BLaER1 (cell line): Measurements from ENCODE around the gene SLC25A36.
"Not testable (repeated sequence)": the region's sequence is repeated elsewhere in the genome, so short reads cannot be mapped to it uniquely, and the experiment has no call there.

Experiments used
- H3K27ac ChIP-seq: shearing (Covaris generic); formaldehyde crosslinking; 2 replicates; pipeline ENCODE4 v1.8.1; 2022
- H3K27me3 ChIP-seq: shearing (Covaris generic); formaldehyde crosslinking; 2 replicates; pipeline ENCODE4 v1.8.1; 2022
- H3K36me3 ChIP-seq: shearing (Covaris generic); formaldehyde crosslinking; 2 replicates; pipeline ENCODE4 v1.8.1; 2022
- H3K4me1 ChIP-seq: shearing (Covaris generic); formaldehyde crosslinking; 2 replicates; pipeline ENCODE4 v1.8.1; 2022
- H3K4me2 ChIP-seq: shearing (Covaris generic); formaldehyde crosslinking; 2 replicates; pipeline ENCODE4 v1.8.1; 2022
- H3K4me3 ChIP-seq: shearing (Covaris generic); formaldehyde crosslinking; 2 replicates; pipeline ENCODE4 v1.8.1; 2022
- H3K9ac ChIP-seq: shearing (Covaris generic); formaldehyde crosslinking; 2 replicates; pipeline ENCODE4 v1.8.1; 2022
- H3K9me3 ChIP-seq: shearing (Covaris generic); formaldehyde crosslinking; 2 replicates; pipeline ENCODE4 v1.8.1; 2022
- H4K20me1 ChIP-seq: shearing (Covaris generic); formaldehyde crosslinking; 2 replicates; pipeline ENCODE4 v1.8.1; 2022
- Cebpa-rat ChIP-seq: shearing (Covaris generic); IDR thresholded peaks from 2 replicates; pipeline ENCODE4 v1.8.1; 2022

The SLC25A36 gene

DNA sequence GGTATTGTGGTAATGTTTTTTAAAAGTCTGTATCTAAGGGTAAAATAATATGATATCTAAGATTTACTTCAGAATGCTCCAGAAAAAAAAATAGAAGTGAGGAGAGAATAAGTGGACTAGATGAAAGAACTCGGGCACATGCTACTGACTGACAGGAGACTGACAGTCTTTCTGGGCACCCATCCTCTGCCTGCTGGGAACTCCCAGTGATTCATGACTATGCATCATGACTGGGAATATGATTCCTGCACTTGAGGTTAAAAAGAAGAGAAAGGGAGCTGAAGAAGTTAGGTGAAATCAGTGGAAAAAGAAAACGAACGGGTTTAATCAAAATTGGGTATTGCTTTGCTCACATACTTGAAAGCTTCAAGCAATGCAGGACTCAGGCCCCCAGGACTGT is 73.8 kb downstream of the SLC25A36 start:
- TF ChIP-seq Cebpa-rat = no peak
- Histone ChIP-seq H3K27ac (no peak overlapping the region), H3K27me3 (no peaks in the 10 kb centered on the region), H3K36me3 (no peaks in the 10 kb centered on the region), H3K4me2 (no peak overlapping the region), H3K9ac (no peak overlapping the region), H3K4me1 (peaks cover 5% of the 10 kb centered on the region; the same call in 1 of the 2 replicates), H4K20me1 (no peaks in the 10 kb centered on the region), H3K9me3 (0 out of 2 replicates have a peak, but pooled peaks cover 5% of the 10 kb centered on the region), H3K4me3 (no peak overlapping the region)

DNA sequence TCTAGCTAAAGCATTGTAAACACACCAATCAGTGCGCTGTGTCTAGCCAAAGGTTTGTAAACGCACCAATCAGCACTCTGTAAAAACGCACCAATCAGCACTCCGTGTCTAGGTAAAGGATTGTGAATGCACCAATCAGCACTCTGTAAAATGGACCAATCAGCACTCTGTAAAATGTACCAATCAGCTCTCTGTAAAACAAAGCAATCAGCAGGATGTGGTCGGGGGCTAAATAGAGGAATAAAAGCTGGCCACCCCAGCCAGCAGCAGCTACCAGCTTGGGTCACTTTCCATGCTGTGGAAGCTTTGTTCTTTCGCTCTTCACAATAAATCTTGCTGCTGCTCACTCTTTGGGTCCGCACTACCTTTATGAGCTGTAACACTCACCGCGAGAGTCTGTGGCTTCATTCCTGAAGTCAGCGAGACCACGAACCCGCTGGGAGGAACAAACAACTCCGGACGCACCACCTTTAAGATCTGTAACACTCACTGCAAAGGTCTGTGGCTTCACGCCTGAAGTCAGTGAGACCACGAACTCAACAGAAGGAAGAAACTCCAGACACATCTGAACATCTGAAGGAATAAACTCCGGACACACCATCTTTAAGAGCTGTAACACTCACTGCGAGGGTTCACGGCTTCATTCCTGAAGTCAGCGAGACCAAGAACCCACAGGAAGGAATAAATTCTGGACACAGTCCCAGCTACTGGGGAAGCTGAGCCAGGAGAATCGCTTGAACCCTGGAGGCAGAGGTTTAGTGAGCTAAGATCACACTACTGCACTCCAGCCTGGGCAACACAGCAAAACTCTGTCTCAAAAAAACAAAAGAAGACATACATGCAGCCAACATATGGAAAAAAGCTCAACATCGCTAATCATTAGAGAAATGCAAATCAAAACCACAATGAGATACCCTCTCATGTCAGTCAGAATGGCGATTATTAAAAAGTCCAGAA is 76.0 kb downstream of the SLC25A36 start:
- H3K27ac ChIP-seq, H3K4me3 ChIP-seq, H3K27me3 ChIP-seq, H3K9ac ChIP-seq, H3K9me3 ChIP-seq, H3K4me2 ChIP-seq, H3K4me1 ChIP-seq, H3K36me3 ChIP-seq, H4K20me1 ChIP-seq: not testable (repeated sequence)

DNA sequence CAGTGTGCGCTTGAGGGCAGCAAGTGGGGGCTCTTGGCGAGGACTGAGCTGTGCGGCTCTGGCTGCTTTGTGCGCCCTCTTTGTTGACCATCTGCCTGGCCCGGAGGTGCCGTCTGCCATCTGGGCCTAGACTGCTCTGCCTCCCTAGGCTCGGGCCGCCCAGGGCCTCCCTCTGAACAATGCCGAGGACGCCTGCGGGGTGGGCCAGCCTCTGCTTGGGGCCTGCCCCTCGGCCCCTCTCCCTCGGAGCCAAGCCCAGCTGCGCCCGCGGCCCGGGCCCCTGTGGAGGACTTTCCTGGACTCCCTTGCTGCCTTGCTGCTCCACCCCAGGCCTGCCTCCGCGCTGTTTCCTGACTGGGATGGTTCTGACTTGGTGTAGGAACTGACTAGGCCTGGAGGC is 77.6 kb downstream of the SLC25A36 start:
- Histone ChIP-seq H3K4me3 (no peak overlapping the region), H3K9me3 (0 out of 2 replicates have a peak, but pooled peaks cover 5% of the 10 kb centered on the region), H3K4me2 (no peak overlapping the region), H3K36me3 (no peaks in the 10 kb centered on the region), H3K4me1 (peaks cover 8% of the 10 kb centered on the region; the same call in 1 of the 2 replicates), H3K27me3 (no peaks in the 10 kb centered on the region), H3K27ac (no peak overlapping the region), H4K20me1 (no peaks in the 10 kb centered on the region), H3K9ac (no peak overlapping the region)
- TF ChIP-seq Cebpa-rat = no peak

DNA sequence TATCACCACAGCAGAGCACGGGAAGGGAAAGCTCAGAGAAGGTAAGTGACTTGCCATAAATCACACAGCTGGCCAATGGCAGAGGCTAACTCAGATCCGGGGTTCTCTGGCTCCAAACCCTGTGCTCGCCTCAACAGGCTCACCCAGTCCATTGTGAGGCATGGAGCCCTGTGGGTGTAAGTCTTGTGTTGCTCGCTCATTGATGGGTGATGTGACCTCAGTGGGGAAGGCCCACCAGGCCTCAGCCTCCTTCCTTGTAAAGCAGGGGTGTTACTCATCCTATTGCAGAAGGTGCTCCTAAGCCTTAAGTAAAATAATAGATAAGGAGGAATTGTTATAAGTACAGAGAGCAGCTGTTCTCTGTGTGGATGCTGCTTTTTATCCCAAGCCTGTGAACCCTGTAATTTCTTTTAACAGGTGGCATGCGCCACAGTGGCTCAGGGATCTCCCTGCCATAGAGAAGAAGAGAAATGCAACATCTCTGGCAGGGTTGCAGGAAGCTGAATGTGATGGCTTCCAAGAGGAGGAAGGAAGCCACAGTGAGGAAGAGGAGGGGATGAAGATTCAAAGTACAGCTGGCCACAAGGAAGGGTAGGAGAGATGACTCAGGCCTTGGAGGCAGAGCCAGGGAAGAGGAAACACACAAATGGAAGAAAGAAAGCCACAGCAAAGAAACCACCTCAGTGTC is 78.7 kb downstream of the SLC25A36 start:
- H3K4me3 ChIP-seq = no peak overlapping the region
- H3K27ac ChIP-seq = no peak overlapping the region
- no peaks in the 10 kb centered on the region for H3K27me3 ChIP-seq
- TF ChIP-seq Cebpa-rat = no peak
- peak overlapping the region; percentile 24; the same call in 1 of the 2 replicates for H3K4me2 ChIP-seq
- H4K20me1 ChIP-seq = no peaks in the 10 kb centered on the region
- H3K4me1 ChIP-seq = peaks cover 8% of the 10 kb centered on the region; the same call in 1 of the 2 replicates
- no peak overlapping the region for H3K9ac ChIP-seq
- H3K9me3 ChIP-seq = 0 out of 2 replicates have a peak, but pooled peaks cover 5% of the 10 kb centered on the region
- no peaks in the 10 kb centered on the region for H3K36me3 ChIP-seq

DNA sequence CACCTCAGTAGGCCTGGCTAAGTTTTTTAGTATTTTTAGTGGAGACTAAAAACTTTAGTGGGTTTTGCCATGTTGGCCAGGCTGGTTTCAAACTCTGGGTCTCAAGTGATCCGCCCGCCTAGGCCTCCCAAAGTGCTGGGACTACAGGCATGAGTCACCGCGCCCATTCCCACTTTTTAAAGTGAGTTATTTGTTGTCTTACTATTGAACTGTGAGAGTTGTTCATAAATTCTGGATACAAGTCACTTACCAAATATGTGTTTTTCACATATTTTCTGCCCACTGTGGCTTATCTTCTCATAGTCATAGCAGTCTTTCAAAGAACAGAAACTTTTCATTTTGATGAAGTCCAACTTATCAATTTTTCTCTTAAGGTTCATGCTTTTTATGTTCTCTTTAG is 79.6 kb downstream of the SLC25A36 start:
- Histone ChIP-seq H3K4me3 (no peak overlapping the region), H4K20me1 (no peaks in the 10 kb centered on the region), H3K4me2 (no peak overlapping the region), H3K4me1 (peaks cover 8% of the 10 kb centered on the region; the same call in 1 of the 2 replicates), H3K9ac (no peak overlapping the region), H3K27ac (no peak overlapping the region), H3K36me3 (no peaks in the 10 kb centered on the region), H3K27me3 (no peaks in the 10 kb centered on the region), H3K9me3 (0 out of 2 replicates have a peak, but pooled peaks cover 5% of the 10 kb centered on the region)
- TF ChIP-seq Cebpa-rat = no peak
